Mucosa of stomach (tissue), 1 donor: ENCODE measurements around the gene ZBTB16.

Experiments
- H3K27me3 ChIP-seq: one replicate; pipeline ENCODE4 v1.7.0; 2013; ENCODE audit warnings: mild to moderate bottlenecking, low read length; ENCODE audit not compliant: control insufficient read depth, insufficient read depth
- H3K36me3 ChIP-seq: one replicate; pipeline ENCODE4 v1.7.0; 2013; ENCODE audit warnings: low read length; ENCODE audit not compliant: control insufficient read depth, insufficient read depth
- H3K4me1 ChIP-seq: one replicate; pipeline ENCODE4 v1.7.0; 2013; ENCODE audit warnings: mild to moderate bottlenecking, low read length; ENCODE audit not compliant: control insufficient read depth, insufficient read depth
- H3K4me3 ChIP-seq: one replicate; pipeline ENCODE4 v1.7.0; 2013; ENCODE audit warnings: low read length
- H3K9ac ChIP-seq: one replicate; pipeline ENCODE4 v1.7.0; 2013; ENCODE audit warnings: mild to moderate bottlenecking, low read length, moderate library complexity
- H3K9me3 ChIP-seq: one replicate; pipeline ENCODE4 v1.7.0; 2013; ENCODE audit warnings: mild to moderate bottlenecking, low read length, moderate library complexity; ENCODE audit not compliant: control insufficient read depth
- donor health status: Pancreatic carcinoma.

ZBTB16 gene

DNA sequence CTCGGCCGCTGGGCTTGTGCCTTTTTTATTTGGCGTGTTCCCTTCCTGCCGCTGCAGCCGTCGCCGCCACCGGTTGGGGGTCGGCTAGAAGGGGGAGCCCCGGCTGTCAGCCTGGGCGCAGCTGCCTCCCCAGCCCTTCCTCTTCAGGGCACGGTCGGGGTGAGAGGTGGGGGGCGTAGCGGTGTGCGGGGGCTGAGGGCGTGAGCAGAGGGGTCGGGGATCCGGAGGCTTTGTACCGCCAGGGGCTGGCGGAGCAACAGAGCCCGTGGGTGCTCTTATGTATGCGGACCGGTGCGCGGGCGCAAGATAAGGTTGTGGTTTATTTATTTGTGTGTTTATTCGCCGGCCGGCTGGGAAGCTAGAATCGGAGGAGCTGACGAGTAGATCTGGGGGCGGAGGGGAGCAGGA is 477 bp downstream of the ZBTB16 start:
- Histone ChIP-seq H3K9ac (peak overlapping the region; percentile 82), H3K4me1 (peaks cover 14% of the 10 kb centered on the region), H3K27me3 (peaks cover 63% of the 10 kb centered on the region)

DNA sequence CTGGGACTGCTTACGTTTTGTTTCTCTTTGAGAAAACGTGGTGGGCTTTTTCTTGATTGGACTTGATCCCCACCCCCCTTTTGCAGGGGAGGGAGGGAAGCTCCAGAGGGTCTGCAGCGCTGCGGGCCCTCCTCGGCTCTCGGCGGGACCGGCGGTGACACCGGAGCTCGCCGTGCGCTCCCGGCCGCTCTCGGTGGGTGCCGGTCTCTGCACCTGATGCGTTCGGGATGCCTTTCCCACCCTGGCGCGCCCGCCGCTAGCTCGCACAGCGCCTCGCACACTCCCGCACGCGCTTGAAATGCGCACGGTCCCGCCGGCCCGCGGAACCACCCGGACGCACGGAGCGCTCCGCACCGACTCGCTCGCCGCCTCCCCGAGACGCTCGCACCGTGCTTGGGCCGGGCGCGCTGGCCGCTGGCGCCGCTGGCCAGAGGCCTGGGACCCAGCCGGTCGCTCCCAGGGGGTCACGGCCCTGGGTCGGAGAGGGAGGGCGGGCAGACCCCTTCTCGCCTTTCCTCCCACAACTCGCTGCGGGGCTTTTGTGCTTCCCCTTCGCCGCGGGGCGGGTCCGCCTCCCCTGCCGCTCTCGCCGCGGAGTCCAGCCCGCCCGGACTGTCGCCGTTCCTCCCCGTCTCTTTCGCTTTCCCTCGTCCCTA is 1.0 kb downstream of the ZBTB16 start:
- Histone ChIP-seq H3K27me3 (peaks cover 63% of the 10 kb centered on the region), H3K4me3 (peak overlapping the region; percentile 23), H3K36me3 (no peaks in the 10 kb centered on the region), H3K9me3 (no peaks in the 10 kb centered on the region), H3K9ac (peak overlapping the region; percentile 82), H3K4me1 (peaks cover 14% of the 10 kb centered on the region)

More for the DNA sequence above, 477 bp downstream of the ZBTB16 start:
- Histone ChIP-seq H3K4me3 (peak overlapping the region; percentile 23), H3K36me3 (no peaks in the 10 kb centered on the region), H3K9me3 (no peaks in the 10 kb centered on the region)

DNA sequence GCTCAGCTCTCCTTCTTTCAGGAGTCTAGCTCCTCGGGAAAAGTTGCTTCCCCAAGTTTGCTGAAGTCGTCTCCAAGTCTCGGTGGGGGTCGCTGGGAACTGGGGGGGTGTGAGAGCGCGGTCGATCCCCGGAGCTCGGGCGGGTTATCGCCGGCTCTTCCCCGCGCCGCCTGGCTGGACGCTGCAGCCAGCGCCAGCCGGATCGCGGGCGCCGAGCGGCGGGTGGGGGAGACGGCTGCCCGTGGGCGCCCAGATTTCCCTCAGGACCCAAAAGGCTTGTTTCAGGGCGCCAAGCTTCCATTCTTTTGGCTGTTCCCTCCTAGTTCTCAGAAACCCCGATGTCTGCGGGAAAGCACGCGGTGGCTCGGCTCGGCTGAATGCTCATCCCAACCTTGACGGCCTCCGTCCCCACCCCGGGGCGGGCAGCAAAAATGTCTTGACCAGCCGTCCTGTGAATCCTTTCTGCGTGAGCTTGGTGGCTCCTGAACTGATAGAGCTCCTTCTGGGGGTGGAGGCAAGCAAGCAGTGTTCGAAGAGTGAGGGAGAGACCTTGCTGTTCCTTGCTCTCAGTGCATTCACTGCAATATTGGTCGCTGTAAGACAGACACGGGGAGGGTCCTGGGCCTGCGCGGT is 1.7 kb downstream of the ZBTB16 start:
- peaks cover 63% of the 10 kb centered on the region for H3K27me3 ChIP-seq
- peaks cover 14% of the 10 kb centered on the region for H3K4me1 ChIP-seq
- peak overlapping the region; percentile 23 for H3K4me3 ChIP-seq
- peak overlapping the region; percentile 82 for H3K9ac ChIP-seq
- H3K36me3 ChIP-seq: no peaks in the 10 kb centered on the region
- H3K9me3 ChIP-seq: no peaks in the 10 kb centered on the region

DNA sequence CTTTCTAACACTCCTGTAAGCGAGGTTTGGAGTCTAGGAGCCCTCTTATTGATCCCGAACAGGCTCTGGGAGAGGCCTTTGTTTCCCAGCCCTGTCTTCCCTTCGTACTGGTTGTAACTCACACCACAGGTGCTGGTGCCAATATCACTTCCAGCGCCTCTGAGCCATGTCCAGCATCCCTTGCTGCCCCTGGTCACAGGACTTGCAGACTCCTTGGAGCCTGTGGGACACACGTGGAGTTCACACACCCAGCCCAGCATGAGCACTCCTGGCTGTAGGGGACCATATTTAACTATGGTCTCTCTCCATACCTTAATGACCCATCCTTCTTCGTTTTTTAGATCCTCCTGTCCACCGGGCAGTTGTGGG is 2.2 kb downstream of the ZBTB16 start:
- peak overlapping the region; percentile 23 for H3K4me3 ChIP-seq
- H3K9me3 ChIP-seq: no peaks in the 10 kb centered on the region
- H3K27me3 ChIP-seq: peaks cover 61% of the 10 kb centered on the region
- peaks cover 14% of the 10 kb centered on the region for H3K4me1 ChIP-seq
- H3K9ac ChIP-seq: peak overlapping the region; percentile 82
- H3K36me3 ChIP-seq: no peaks in the 10 kb centered on the region

DNA sequence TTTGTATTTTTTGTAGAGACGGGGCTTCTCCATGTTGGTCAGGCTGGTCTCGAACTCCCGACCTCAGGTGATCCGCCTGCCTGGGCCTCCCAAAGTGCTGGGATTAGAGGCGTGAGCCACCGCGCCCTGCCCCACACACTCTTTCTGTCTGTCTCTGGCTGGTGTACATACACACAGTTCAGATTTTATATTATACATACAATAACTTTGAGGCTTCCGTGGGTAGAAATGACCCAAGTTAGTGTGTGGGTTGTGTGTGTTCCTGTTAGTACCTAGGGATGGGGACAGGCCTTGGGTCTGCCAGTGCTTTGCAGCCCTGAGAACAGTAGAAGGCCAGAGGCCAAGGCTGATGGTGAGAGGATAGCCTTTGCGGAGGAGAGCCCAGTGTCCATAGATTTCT is 2.8 kb downstream of the ZBTB16 start:
- H3K4me1 ChIP-seq: peaks cover 14% of the 10 kb centered on the region
- H3K9me3 ChIP-seq: no peaks in the 10 kb centered on the region
- H3K4me3 ChIP-seq: no peak overlapping the region
- peaks cover 55% of the 10 kb centered on the region for H3K27me3 ChIP-seq
- no peaks in the 10 kb centered on the region for H3K36me3 ChIP-seq
- H3K9ac ChIP-seq: no peak overlapping the region

DNA sequence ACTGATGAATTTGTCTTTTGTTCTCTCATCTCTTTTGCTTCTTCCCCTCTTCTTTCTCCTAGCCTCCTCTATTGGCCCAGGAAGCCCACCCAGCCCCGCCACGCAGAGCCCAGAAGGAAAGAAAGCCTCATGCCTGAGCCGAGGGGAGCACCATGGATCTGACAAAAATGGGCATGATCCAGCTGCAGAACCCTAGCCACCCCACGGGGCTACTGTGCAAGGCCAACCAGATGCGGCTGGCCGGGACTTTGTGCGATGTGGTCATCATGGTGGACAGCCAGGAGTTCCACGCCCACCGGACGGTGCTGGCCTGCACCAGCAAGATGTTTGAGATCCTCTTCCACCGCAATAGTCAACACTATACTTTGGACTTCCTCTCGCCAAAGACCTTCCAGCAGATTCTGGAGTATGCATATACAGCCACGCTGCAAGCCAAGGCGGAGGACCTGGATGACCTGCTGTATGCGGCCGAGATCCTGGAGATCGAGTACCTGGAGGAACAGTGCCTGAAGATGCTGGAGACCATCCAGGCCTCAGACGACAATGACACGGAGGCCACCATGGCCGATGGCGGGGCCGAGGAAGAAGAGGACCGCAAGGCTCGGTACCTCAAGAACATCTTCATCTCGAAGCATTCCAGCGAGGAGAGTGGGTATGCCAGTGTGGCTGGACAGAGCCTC is 3.8 kb downstream of the ZBTB16 start:
- Histone ChIP-seq H3K27me3 (peaks cover 45% of the 10 kb centered on the region), H3K4me1 (peaks cover 14% of the 10 kb centered on the region), H3K9ac (no peak overlapping the region), H3K4me3 (no peak overlapping the region), H3K9me3 (no peaks in the 10 kb centered on the region), H3K36me3 (no peaks in the 10 kb centered on the region)

DNA sequence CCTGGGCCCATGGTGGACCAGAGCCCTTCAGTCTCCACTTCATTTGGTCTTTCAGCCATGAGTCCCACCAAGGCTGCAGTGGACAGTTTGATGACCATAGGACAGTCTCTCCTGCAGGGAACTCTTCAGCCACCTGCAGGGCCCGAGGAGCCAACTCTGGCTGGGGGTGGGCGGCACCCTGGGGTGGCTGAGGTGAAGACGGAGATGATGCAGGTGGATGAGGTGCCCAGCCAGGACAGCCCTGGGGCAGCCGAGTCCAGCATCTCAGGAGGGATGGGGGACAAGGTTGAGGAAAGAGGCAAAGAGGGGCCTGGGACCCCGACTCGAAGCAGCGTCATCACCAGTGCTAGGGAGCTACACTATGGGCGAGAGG is 4.3 kb downstream of the ZBTB16 start:
- Histone ChIP-seq H3K9me3 (no peaks in the 10 kb centered on the region), H3K36me3 (no peaks in the 10 kb centered on the region), H3K4me3 (no peak overlapping the region), H3K9ac (no peak overlapping the region), H3K4me1 (peaks cover 9% of the 10 kb centered on the region), H3K27me3 (peaks cover 40% of the 10 kb centered on the region)

DNA sequence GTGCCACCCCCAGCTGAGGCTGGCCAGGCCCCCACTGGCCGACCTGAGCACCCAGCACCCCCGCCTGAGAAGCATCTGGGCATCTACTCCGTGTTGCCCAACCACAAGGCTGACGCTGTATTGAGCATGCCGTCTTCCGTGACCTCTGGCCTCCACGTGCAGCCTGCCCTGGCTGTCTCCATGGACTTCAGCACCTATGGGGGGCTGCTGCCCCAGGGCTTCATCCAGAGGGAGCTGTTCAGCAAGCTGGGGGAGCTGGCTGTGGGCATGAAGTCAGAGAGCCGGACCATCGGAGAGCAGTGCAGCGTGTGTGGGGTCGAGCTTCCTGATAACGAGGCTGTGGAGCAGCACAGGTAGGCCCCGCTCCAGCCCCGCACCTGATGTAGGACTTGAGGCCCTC is 4.7 kb downstream of the ZBTB16 start:
- Histone ChIP-seq H3K9me3 (no peaks in the 10 kb centered on the region), H3K36me3 (no peaks in the 10 kb centered on the region), H3K4me3 (no peak overlapping the region), H3K9ac (no peak overlapping the region), H3K4me1 (peaks cover 7% of the 10 kb centered on the region), H3K27me3 (peaks cover 37% of the 10 kb centered on the region)

DNA sequence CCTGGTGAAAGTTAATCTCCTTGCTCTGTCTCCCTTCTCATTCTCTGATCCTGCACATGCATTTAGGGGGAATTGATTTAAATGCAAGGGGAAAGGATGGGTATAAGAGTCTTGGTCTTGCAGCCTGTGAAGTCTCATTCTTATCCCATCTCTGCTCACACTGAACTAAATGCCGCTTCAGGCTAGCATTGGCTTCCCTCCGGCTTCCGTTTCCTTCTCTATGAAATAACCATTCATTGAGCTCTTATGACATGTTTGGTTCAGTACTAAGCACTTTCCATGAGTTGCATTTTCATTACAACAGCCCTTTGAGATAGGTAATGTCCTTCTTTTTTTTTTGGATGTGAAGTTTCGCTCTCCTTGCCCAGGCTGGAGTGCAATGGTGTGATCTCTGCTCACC is 5.6 kb downstream of the ZBTB16 start:
- Histone ChIP-seq H3K4me3 (no peak overlapping the region), H3K36me3 (no peaks in the 10 kb centered on the region)

DNA sequence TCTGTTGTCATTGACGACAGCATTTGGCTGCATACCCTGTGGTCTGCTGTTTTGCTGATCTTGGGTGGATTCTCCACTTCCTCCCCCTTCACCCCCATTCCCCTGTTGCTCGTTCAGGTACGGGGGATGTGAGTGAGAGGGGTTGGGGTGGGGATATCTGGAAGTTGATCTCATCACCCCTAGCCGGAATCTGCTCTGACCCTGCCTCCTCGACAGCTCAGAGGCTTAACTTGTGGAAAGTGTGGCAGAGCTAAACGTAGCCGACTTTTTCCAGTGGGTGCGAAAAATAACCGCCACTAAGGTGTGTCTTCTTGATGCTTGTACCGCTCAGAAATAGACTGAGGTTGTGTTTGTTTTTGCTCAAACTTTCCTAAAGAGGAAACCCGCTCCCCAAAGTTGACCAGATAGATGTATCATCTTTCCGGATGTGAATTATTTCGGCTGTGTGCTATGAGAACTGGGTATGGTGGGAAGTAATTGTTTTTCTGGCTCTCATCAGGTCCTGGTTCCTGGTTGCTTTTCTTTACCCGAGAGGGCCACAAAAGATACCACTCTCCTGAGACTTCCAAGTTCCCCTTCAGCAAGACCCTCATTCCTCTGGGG is 6.6 kb downstream of the ZBTB16 start:
- peaks cover 3% of the 10 kb centered on the region for H3K4me1 ChIP-seq
- no peak overlapping the region for H3K9ac ChIP-seq
- peaks cover 19% of the 10 kb centered on the region for H3K27me3 ChIP-seq
- no peak overlapping the region for H3K4me3 ChIP-seq
- no peaks in the 10 kb centered on the region for H3K36me3 ChIP-seq
- no peaks in the 10 kb centered on the region for H3K9me3 ChIP-seq

More for the DNA sequence above, 5.6 kb downstream of the ZBTB16 start:
- H3K27me3 ChIP-seq: peaks cover 30% of the 10 kb centered on the region
- no peak overlapping the region for H3K9ac ChIP-seq
- no peaks in the 10 kb centered on the region for H3K9me3 ChIP-seq
- H3K4me1 ChIP-seq: peaks cover 5% of the 10 kb centered on the region

DNA sequence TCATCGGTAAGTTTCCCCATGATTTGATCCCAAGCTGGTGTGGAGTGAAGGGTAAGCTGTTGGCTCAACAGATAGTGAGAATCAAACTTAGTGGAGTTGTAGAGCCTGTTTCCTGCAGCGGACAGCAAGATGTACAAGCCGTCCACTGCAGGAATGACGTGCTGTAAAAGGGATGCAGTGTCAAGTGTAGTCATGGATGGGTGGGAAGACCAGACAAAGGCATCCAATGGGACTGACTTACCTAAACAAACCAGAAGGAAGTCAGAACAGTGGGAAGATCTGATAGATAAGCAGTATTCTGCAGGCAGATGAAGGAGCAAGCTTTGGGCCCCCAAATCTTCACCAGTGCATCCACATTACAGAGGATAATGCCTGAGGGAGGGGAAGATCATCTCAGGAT is 8.8 kb downstream of the ZBTB16 start:
- Histone ChIP-seq H3K36me3 (no peaks in the 10 kb centered on the region), H3K4me3 (no peak overlapping the region), H3K9ac (no peak overlapping the region), H3K9me3 (no peaks in the 10 kb centered on the region), H3K27me3 (peaks cover 2% of the 10 kb centered on the region), H3K4me1 (no peaks in the 10 kb centered on the region)

DNA sequence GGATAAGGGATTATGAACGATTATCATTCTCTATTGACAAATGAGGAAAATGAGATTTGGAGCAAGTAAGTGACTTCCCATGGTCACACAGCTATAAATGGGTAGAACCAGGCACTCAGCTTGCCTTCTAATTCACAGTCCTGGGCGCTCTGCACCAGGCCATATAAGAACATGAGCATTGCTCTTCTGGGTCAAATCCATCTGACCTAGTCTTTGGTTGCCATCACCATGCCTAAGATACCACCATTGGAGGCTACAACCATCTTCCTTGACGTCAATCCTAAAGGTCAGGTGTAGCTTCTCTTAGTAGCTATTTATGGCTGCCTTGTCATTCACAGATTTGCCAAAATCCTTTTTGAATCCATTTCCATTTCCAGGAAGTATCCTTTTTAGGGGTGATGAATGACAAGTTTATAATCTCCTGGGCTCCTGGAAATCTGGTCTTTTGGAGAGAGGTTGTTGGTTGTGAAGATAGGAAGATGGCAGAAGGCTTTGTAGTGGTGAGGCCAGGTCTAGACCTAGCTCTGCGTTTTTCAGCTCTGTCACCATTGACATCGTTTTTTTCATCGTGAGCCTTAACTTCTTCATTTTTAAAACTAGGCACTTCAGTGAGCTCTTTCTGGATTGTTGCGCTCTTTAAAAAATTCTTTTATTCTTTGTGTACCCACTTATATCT is 11.1 kb downstream of the ZBTB16 start:
- H3K4me1 ChIP-seq: no peaks in the 10 kb centered on the region
- no peaks in the 10 kb centered on the region for H3K9me3 ChIP-seq
- H3K36me3 ChIP-seq: no peaks in the 10 kb centered on the region
- H3K27me3 ChIP-seq: no peaks in the 10 kb centered on the region
- no peak overlapping the region for H3K9ac ChIP-seq
- no peak overlapping the region for H3K4me3 ChIP-seq
